ENCODE data around the gene PDE4D.

DNA sequence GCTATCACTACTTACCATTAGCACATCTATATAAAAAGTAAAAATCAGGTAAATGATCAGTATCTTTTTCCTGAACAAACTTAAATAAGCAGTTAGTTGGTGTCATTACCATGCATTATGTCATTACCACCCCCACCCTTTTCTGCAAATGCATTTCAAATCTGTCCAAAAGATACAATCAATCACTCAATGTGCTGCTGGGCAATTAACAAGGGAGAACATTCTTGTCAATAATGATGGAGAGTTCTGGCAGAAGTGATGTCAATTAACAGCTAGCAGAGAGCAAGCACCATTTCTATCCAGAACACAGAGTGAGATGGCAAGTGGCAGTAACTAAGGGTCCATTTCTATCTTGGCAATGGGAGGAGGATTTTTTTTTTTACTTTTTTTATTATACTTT, 3.5 kb upstream of the PDE4D start:
- TF ChIP-seq POLR2A (IDR thresholded peaks at IDR 0.05; ENCODE audit: low read depth, low read length) (no peak), POLR2AphosphoS5 (IDR thresholded peaks at IDR 0.05; ENCODE audit: low read depth, low read length) (no peak)
